Stimulated activated memory B cell treated with anti-CD40 and anti-IgM and Interleukin-4, amounts not matched to agents 10 μg/mL and 1 μg/mL and 100 μg/mL, for 72 hours (primary cell): ENCODE data around the gene PRUNE1.
A peak's percentile ranks its signal among the peaks of the same experiment; 100 is the strongest.

Source experiments
- ATAC-seq: fragments of 150-1000 bp; cut with Tn5 transposase; 2 replicates; pipeline ENCODE4 v1.10.0; 2021
- H3K27ac Mint-ChIP-seq: one replicate; pipeline ENCODE4 v1.8.0; 2022; ENCODE audit warnings: mild to moderate bottlenecking, mixed read lengths
- H3K27me3 Mint-ChIP-seq: one replicate; pipeline ENCODE4 v1.8.0; 2022; ENCODE audit warnings: mixed read lengths
- H3K36me3 Mint-ChIP-seq: one replicate; pipeline ENCODE4 v1.8.0; 2022; ENCODE audit warnings: mixed read lengths
- H3K4me1 Mint-ChIP-seq: one replicate; pipeline ENCODE4 v1.8.0; 2022; ENCODE audit warnings: mixed read lengths
- H3K4me3 Mint-ChIP-seq: one replicate; pipeline ENCODE4 v1.8.0; 2022; ENCODE audit warnings: mild to moderate bottlenecking, moderate library complexity, mixed read lengths
- H3K9me3 Mint-ChIP-seq: one replicate; pipeline ENCODE4 v1.8.0; 2022; ENCODE audit warnings: mixed read lengths

Gene PRUNE1

DNA sequence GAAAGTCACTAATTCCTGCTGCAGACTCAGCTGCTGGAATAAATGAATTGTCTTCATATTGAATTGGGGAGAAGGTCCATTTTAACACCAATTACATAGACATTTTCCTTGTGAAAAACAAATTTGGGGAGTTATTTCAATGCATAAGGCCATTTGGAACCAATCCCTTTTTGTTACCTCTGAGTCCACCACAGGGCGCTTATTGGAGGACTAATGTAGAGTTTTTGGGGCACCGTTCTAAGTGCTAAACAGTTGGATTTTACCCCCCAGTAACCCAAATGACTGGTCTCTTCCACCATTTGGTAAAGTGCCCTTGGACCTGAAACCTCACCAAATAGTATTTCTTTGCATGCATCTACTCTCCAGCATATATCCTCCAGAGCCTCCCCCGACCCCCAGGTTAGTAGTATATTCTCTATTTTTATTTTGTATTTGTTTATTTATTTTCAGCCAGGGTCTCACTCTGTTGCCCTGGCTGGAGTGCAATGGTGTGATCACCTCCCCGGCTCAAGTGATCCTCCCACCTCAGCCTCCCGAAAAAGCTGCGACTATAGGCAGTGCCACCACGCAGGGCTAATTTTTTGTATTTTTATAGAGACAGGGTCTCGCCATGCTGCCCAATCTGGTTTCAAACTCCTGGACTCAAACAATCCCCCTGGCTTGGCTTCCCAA is 1.6 kb downstream of the PRUNE1 start:
- Mint-ChIP-seq H3K27ac (no peak overlapping the region), H3K4me3 (peak overlapping the region; percentile 97), H3K4me1 (peaks cover 59% of the 10 kb centered on the region), H3K36me3 (peaks cover 5% of the 10 kb centered on the region), H3K9me3 (no peaks in the 10 kb centered on the region), H3K27me3 (no peaks in the 10 kb centered on the region)
- no peak for ATAC-seq

DNA sequence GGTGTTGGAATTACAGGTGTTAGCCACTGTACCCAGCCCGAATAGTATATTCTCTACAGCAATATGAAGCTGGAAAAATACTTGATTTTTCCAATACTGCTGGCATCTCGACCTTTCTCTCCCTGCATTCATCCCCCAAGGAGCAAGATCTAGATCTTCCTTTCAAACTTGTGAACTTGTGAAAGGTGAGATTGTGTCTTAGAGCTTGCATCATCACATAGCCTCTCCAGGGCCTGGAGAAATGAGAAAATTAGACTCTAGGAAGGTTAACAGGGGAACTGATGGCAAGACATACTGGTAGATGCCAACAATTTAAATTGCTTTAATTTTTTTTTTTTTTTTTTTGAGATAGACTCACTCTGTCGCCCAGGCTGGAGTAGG is 2.1 kb downstream of the PRUNE1 start:
- Mint-ChIP-seq H3K27ac (no peak overlapping the region), H3K27me3 (no peaks in the 10 kb centered on the region), H3K36me3 (peaks cover 5% of the 10 kb centered on the region), H3K4me1 (peaks cover 54% of the 10 kb centered on the region), H3K9me3 (no peaks in the 10 kb centered on the region), H3K4me3 (no peak overlapping the region)
- ATAC-seq: no peak

DNA sequence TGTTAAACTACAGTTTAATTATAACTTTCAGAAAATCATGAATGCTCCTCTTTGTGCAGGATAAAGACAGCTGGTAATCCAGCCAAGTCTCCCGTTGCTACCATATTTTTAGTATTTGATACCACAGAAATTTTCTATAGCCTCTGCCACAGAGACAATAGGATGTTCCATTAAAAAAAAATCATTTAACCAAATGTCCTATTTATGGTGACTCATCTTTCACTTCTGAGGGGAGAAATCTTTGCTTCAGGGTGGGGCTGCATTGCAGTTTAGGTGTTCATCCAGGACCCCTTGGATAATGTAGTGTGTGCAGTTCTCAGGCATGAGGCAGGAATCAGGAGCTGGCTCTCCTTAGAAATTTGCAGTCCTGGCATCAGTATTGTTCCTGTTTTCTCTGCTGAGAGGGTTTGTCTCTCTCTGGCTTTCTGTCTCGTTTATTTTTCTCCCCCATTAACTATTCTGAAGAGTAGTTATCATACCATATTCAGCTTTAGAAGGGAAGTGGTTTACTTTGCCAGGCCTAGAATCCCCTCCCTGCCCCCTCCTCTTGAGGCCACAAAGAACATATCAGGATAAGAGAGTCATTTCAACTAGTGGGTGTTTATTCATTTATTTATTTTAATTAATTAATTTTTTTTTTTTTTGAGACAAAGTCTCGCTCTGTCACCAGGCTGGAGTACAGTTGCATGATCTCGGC is 3.1 kb downstream of the PRUNE1 start:
- Mint-ChIP-seq H3K27ac (no peak overlapping the region), H3K4me1 (peaks cover 44% of the 10 kb centered on the region), H3K27me3 (no peaks in the 10 kb centered on the region), H3K4me3 (no peak overlapping the region), H3K9me3 (no peaks in the 10 kb centered on the region), H3K36me3 (peaks cover 5% of the 10 kb centered on the region)
- no peak for ATAC-seq

DNA sequence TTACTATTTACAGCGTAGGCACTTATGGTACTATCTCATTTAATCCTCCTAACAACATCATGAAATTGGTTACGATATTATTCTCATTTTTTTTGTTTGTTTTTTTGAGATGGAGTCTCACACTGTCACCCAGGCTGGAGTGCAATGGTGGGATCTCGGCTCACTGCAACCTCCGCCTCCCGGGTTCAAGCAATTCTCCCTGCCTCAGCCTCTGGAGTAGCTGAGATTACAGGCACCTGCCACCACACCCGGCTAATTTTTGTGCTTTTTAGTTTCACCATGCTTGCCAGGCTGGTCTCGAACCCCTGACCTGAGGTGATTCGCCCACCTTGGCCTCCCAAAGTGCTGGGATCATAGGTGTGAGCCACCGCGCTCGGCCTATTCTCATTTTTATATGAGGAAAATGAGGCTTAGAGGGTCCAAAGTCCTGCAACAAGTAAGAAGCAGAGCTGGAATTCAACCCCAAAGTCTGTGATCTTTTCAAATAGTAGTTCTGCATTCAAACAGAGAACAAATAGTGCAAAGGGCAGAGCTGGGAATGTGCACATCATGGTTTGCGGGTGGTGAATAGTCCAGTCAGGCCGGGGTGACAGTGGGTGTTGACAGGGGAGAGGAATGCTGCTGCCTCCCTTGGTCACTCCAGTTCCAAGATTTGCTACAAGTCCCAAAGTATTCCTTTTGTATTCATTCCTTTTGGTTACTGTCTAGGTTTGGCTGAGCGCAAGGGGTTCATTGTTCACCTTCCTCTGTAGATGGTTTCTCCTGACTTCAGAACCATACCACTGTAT is 4.6 kb downstream of the PRUNE1 start:
- H3K27me3 Mint-ChIP-seq: no peaks in the 10 kb centered on the region
- H3K9me3 Mint-ChIP-seq: no peaks in the 10 kb centered on the region
- H3K4me1 Mint-ChIP-seq: peaks cover 28% of the 10 kb centered on the region
- no peak for ATAC-seq
- peaks cover 5% of the 10 kb centered on the region for H3K36me3 Mint-ChIP-seq
- H3K27ac Mint-ChIP-seq: no peak overlapping the region
- no peak overlapping the region for H3K4me3 Mint-ChIP-seq

DNA sequence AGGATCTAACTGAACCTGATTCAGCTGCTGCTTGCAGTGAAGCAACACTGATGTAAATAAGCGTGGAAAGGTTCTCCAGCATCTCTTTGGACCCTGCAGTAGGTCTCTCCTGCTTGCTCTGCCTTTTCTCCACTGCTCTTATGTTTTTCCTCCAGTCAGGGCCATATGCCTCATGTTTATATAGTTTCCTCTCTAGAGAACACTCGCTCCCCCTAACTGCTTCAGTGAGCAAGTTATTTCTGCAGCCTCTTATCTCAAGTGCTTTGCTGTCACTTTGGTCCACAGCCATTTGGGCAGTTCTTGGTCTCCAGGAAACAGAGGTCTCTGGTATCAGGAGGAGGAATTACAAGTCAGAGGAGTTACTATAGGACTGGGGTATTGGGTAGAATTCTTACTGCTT is 5.3 kb downstream of the PRUNE1 start:
- Mint-ChIP-seq H3K27ac (no peak overlapping the region), H3K4me1 (peaks cover 22% of the 10 kb centered on the region), H3K9me3 (no peaks in the 10 kb centered on the region), H3K36me3 (peaks cover 6% of the 10 kb centered on the region), H3K27me3 (no peaks in the 10 kb centered on the region), H3K4me3 (no peak overlapping the region)
- ATAC-seq: no peak

DNA sequence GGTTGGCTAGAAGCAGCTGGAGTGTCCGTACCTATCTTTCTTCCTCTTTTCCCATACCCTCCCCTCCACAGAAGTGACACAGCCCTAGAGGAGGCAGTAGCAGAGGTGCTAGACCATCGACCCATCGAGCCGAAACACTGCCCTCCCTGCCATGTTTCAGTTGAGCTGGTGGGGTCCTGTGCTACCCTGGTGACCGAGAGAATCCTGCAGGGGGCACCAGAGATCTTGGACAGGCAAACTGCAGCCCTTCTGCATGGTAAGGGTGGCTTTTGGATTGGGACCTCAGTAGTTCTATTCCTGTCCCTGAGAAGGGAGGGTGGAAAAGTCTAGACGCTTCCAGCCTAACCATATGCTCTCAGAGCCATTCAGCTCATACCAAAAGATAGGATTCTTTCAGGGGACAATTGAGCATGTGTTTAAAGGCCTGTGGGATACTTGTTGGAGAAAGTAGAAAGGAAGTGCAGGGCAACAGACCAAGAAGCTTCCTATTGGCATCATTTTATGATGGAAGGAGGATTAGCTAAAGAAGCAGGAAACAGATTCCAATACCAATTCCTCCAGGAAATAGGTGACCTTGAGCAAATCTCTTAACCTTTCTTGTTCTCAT is 16.4 kb downstream of the PRUNE1 start:
- Mint-ChIP-seq H3K27ac (no peak overlapping the region), H3K9me3 (no peaks in the 10 kb centered on the region), H3K4me3 (no peak overlapping the region), H3K4me1 (peaks cover 6% of the 10 kb centered on the region), H3K36me3 (peaks cover 32% of the 10 kb centered on the region), H3K27me3 (no peaks in the 10 kb centered on the region)
- peak; percentile 83 for ATAC-seq

DNA sequence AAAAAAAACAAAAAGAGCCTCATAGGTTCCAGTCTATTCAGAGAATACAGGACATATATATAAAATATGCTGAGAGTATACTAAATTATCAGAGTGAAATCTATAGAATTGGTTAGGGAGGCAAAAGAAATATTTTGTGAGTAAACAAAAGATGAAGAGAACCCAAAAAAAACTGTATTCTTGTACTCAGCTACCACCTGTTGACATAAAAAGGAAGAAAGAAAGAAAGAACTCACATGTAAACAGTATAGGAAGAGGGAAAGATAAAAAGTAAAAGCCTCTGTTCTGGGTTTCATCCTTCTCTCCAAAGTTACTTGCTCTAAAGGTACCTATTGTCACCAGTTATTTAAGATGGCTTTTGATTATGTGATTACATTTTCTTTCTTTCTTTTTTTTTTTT is 18.2 kb downstream of the PRUNE1 start:
- no peaks in the 10 kb centered on the region for H3K27me3 Mint-ChIP-seq
- H3K4me3 Mint-ChIP-seq: no peak overlapping the region
- no peaks in the 10 kb centered on the region for H3K9me3 Mint-ChIP-seq
- H3K4me1 Mint-ChIP-seq: peaks cover 6% of the 10 kb centered on the region
- no peak overlapping the region for H3K27ac Mint-ChIP-seq
- H3K36me3 Mint-ChIP-seq: peaks cover 48% of the 10 kb centered on the region
- no peak for ATAC-seq

DNA sequence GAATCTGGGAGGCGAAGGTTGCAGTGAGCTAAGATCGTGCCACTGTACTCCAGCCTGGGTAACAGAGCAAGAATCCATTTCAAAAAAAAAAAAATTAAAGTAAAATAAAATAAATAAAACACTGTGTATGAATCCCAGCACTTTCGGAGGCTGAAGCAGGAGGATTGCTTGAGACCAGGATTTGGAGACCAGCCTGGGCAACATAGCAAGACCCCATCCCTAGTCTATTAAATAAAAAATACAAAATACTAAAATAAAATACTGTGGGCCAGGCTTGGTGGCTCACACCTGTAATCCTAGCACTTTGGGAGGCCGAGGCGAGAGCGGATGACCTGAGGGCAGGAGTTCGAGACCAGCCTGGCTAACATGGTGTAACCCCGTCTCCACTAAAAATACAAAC is 23.9 kb downstream of the PRUNE1 start:
- no peak overlapping the region for H3K27ac Mint-ChIP-seq
- no peak for ATAC-seq
- no peaks in the 10 kb centered on the region for H3K9me3 Mint-ChIP-seq
- peaks cover 57% of the 10 kb centered on the region for H3K36me3 Mint-ChIP-seq
- H3K27me3 Mint-ChIP-seq: no peaks in the 10 kb centered on the region
- no peaks in the 10 kb centered on the region for H3K4me1 Mint-ChIP-seq
- H3K4me3 Mint-ChIP-seq: no peak overlapping the region

DNA sequence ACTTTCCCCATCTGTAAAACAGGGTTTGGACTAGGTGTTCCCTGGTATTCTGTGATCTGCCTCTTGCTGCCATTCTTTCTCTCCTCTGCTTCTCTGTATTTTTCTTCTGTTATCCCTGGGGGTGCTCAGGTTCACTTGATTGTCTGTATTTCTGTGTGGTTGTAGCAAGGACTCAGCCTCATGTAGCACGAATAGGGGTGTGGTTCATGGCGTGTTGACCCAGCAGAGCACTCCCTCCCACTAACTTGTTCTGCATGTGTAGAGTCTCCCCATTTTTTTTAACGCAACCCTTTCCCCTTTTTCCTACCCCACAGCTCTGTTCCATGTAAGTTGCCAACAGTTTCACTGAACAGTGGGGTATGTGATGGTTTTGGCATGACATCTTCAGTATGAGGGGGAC is 26.9 kb downstream of the PRUNE1 start:
- no peak for ATAC-seq
- H3K9me3 Mint-ChIP-seq: no peaks in the 10 kb centered on the region
- no peaks in the 10 kb centered on the region for H3K27me3 Mint-ChIP-seq
- H3K4me3 Mint-ChIP-seq: no peak overlapping the region
- peaks cover 47% of the 10 kb centered on the region for H3K36me3 Mint-ChIP-seq
- H3K4me1 Mint-ChIP-seq: no peaks in the 10 kb centered on the region
- peak overlapping the region; percentile 1 for H3K27ac Mint-ChIP-seq

DNA sequence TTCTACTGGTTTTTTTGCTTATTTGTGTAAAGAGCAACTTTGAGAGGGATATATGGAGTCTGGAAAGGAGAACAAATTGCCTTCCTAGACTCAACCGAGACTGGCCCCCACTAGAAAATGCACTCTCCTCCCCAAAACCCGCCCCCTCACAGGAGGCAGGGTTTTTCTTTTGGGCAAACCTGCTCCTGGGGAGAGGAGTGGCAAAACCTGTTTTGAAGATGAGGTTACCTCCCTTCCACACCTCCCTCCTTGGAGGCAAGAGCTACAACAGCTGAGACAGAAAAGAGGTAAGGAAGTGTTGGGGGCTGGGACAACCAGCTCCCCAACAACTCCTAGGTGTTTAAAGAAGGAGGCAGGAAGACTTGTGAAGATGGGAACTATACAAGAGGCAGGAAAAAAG is 28.1 kb downstream of the PRUNE1 start, which contains the start of gene BNIPL:
Gene BNIPL (plus strand): TSS at position 231 of the 400 bp plus-strand sequence. CDS start 140 bp downstream, at position 371.
- ATAC-seq: no peak
- H3K27ac Mint-ChIP-seq: no peak within 1 kb of the TSS
- H3K4me1 Mint-ChIP-seq: no peaks in the 10 kb centered on the region
- peaks cover 35% of the 10 kb centered on the region for H3K36me3 Mint-ChIP-seq
- no peaks in the 10 kb centered on the region for H3K9me3 Mint-ChIP-seq
- no peak within 1 kb of the TSS for H3K4me3 Mint-ChIP-seq
- no peaks in the 10 kb centered on the region for H3K27me3 Mint-ChIP-seq

DNA sequence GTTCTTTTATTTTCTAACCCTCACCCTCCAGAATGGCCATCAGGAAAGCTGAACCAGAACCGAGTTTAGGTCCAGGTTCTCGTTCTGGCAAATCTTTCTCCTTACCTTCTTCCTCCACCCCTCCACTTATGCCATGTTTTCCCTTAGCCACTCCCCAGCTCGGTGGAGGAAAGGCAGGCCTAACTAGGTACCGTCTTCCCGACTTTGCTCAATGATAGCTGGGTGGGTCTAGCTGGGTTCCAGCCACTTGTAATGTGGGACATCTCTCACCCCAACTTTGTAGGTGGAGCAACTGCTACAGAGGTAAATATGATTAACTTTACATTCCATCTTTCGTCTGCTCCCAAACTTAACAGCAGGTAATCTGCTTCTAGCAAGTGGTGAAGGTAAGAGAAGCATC is 28.8 kb downstream of the PRUNE1 start:
- no peaks in the 10 kb centered on the region for H3K27me3 Mint-ChIP-seq
- no peak overlapping the region for H3K27ac Mint-ChIP-seq
- no peaks in the 10 kb centered on the region for H3K9me3 Mint-ChIP-seq
- H3K4me1 Mint-ChIP-seq: no peaks in the 10 kb centered on the region
- no peak for ATAC-seq
- H3K36me3 Mint-ChIP-seq: peaks cover 32% of the 10 kb centered on the region
- no peak overlapping the region for H3K4me3 Mint-ChIP-seq

DNA sequence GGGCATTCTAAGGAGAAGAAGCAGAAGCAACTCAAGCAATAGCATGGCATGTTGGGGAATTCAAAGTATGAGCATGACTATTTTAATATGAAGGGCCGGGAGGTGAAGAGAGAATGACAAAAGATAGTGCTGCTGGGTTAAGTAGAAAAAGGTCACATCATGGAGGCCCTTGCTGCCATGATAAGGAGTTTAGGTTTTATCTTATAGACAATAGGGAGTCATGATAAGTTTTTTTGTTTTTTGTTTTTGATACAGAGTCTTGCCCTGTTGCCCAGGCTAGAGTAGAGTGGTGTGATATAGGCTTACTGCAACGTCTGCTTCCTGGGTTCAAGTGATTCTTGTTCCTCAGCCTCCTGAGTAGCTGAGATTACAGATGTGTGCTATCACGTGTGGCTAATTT is 31.3 kb downstream of the PRUNE1 start:
- Mint-ChIP-seq H3K36me3 (peaks cover 23% of the 10 kb centered on the region), H3K27me3 (no peaks in the 10 kb centered on the region), H3K9me3 (no peaks in the 10 kb centered on the region), H3K4me1 (no peaks in the 10 kb centered on the region), H3K27ac (no peak overlapping the region), H3K4me3 (no peak overlapping the region)
- ATAC-seq: no peak

DNA sequence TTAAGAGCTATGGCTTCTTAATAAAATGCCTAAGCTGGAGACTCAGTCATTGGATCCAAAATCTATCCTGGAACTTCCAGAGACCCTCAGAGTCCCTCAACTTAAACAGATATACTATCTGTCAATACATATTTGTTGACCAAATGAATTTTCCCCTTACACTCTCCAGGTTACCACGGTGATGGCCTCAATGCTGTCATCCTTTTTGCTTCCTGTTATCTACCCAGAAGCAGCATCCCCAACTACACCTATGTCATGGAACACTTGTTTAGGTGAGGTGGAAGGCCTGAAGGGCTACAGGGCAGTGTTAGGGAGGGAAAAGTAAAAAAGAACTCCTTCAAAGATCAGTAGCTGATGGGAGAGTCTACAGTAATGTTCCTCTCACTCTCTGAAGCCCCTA is 34.9 kb downstream of the PRUNE1 start:
- Mint-ChIP-seq H3K4me3 (no peak overlapping the region), H3K27me3 (no peaks in the 10 kb centered on the region), H3K27ac (no peak overlapping the region), H3K4me1 (peaks cover 23% of the 10 kb centered on the region), H3K36me3 (peaks cover 13% of the 10 kb centered on the region), H3K9me3 (no peaks in the 10 kb centered on the region)
- ATAC-seq: no peak

DNA sequence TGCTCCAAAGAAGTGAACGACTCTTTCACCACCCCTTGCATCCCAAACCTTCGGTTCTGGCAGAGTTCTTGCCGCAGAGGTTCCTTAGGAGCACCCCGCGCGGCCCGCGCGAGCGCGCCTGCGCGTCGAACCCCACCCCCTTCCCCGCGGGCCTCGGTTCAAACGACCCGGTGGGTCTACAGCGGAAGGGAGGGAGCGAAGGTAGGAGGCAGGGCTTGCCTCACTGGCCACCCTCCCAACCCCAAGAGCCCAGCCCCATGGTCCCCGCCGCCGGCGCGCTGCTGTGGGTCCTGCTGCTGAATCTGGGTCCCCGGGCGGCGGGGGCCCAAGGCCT is 39.3 kb downstream of the PRUNE1 start, which contains the start of gene C1orf56:
Gene C1orf56 (plus strand): TSS at position 161 of the 334 bp plus-strand sequence. CDS start 97 bp downstream, at position 258.
- H3K4me1 Mint-ChIP-seq: peaks cover 37% of the 10 kb centered on the region
- ATAC-seq: peak; percentile 88
- no peaks in the 10 kb centered on the region for H3K27me3 Mint-ChIP-seq
- H3K4me3 Mint-ChIP-seq: peak within 1 kb of the TSS; percentile 92
- H3K27ac Mint-ChIP-seq: peak within 1 kb of the TSS; percentile 95
- no peaks in the 10 kb centered on the region for H3K9me3 Mint-ChIP-seq
- peaks cover 18% of the 10 kb centered on the region for H3K36me3 Mint-ChIP-seq

DNA sequence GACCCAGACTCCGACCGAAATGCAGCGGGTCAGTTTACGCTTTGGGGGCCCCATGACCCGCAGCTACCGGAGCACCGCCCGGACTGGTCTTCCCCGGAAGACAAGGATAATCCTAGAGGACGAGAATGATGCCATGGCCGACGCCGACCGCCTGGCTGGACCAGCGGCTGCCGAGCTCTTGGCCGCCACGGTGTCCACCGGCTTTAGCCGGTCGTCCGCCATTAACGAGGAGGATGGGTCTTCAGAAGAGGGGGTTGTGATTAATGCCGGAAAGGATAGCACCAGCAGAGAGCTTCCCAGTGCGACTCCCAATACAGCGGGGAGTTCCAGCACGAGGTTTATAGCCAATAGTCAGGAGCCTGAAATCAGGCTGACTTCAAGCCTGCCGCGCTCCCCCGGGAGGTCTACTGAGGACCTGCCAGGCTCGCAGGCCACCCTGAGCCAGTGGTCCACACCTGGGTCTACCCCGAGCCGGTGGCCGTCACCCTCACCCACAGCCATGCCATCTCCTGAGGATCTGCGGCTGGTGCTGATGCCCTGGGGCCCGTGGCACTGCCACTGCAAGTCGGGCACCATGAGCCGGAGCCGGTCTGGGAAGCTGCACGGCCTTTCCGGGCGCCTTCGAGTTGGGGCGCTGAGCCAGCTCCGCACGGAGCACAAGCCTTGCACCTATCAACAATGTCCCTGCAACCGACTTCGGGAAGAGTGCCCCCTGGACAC is 39.8 kb downstream of the PRUNE1 start:
- Mint-ChIP-seq H3K4me1 (peaks cover 37% of the 10 kb centered on the region), H3K9me3 (no peaks in the 10 kb centered on the region)
- peak; percentile 89 for ATAC-seq

More for the DNA sequence above, 39.8 kb downstream of the PRUNE1 start:
- Mint-ChIP-seq H3K4me3 (peak overlapping the region; percentile 92), H3K27ac (peak overlapping the region; percentile 95), H3K36me3 (peaks cover 24% of the 10 kb centered on the region), H3K27me3 (no peaks in the 10 kb centered on the region)
